Karpas-422 (cell line): ENCODE results near the gene CD53. TPM values are rescaled to one million over a fixed set of nuclear protein-coding genes. Genes with fewer than 3 reads are reported as not detected.
"Not testable (repeated sequence)": the region's sequence is repeated elsewhere in the genome, so short reads cannot be mapped to it uniquely, and the experiment has no call there.

ENCODE experiments used
- DNase-seq: peaks from one replicate; pipeline ENCODE4 v3.0.0-alpha.2; 2015
- H2AFZ ChIP-seq: fragments of 200-600 bp; sonication (generic); 2 replicates; pipeline ENCODE4 v1.6.1; 2014; ENCODE audit warnings: antibody characterized with exemption, low read length, mixed read lengths
- H3K27ac ChIP-seq: fragments of 200-600 bp; sonication (generic); 2 replicates; pipeline ENCODE4 v1.5.1; 2014; ENCODE audit warnings: mild to moderate bottlenecking, low read length, moderate library complexity
- H3K27me3 ChIP-seq: fragments of 200-600 bp; sonication (generic); 2 replicates; pipeline ENCODE4 v1.6.1; 2014; ENCODE audit warnings: low read length, mixed read lengths
- H3K36me3 ChIP-seq: fragments of 200-600 bp; sonication (generic); 2 replicates; pipeline ENCODE4 v1.6.1; 2014; ENCODE audit warnings: low read length, mixed read lengths; ENCODE audit not compliant: insufficient read depth
- H3K4me1 ChIP-seq: fragments of 200-600 bp; sonication (generic); 2 replicates; pipeline ENCODE4 v1.6.1; 2014; ENCODE audit warnings: mild to moderate bottlenecking, low read length, mixed read lengths
- H3K4me2 ChIP-seq: fragments of 200-600 bp; sonication (generic); 2 replicates; pipeline ENCODE4 v1.6.1; 2014; ENCODE audit warnings: low read length, low read depth, mild to moderate bottlenecking; ENCODE audit not compliant: poor library complexity, severe bottlenecking
- H3K4me3 ChIP-seq: fragments of 200-600 bp; sonication (generic); 2 replicates; pipeline ENCODE4 v1.5.1; 2014; ENCODE audit warnings: mild to moderate bottlenecking, antibody characterized with exemption, low read length, mixed read lengths
- H3K79me2 ChIP-seq: fragments of 200-600 bp; sonication (generic); 2 replicates; pipeline ENCODE4 v1.6.1; 2014; ENCODE audit warnings: mild to moderate bottlenecking, low read length, mixed read lengths
- H3K9ac ChIP-seq: fragments of 200-600 bp; sonication (generic); 2 replicates; pipeline ENCODE4 v1.6.0; 2014; ENCODE audit warnings: low read length
- H3K9me2 ChIP-seq: fragments of 200-600 bp; sonication (generic), shearing (Covaris generic); replicated peaks from 2 replicates; pipeline ENCODE4 v1.6.0; 2014; ENCODE audit warnings: mild to moderate bottlenecking, low read length, moderate library complexity; ENCODE audit not compliant: insufficient read depth
- H3K9me3 ChIP-seq: fragments of 300-700, 200-600 bp; sonication (generic); 2 replicates; pipeline ENCODE4 v1.6.1; 2014; ENCODE audit warnings: low read length, mixed read lengths
- H4K20me1 ChIP-seq: fragments of 200-600 bp; sonication (generic); 2 replicates; pipeline ENCODE4 v1.6.1; 2014; ENCODE audit warnings: mild to moderate bottlenecking, antibody characterized with exemption, low read length, low read depth; ENCODE audit not compliant: insufficient read depth
- total RNA-seq: library from RNA; depleted of rRNA; stranded (reverse); fragments of >200 nt; shearing (Covaris generic); gene quantifications from 2 replicates; pipeline ENCODE4 v1.2.3, GENCODE V29; 2014; ENCODE audit warnings: low replicate concordance; rRNA removed

The CD53 gene
- total RNA-seq, 1 experiment from 2014 or later: 154 TPM

- H3K9ac ChIP-seq, H3K9me2 ChIP-seq, H2AFZ ChIP-seq, H3K27me3 ChIP-seq, H3K4me3 ChIP-seq, H3K9me3 ChIP-seq, H3K27ac ChIP-seq, H4K20me1 ChIP-seq, H3K4me1 ChIP-seq, DNase-seq, H3K79me2 ChIP-seq, H3K4me2 ChIP-seq: not testable (repeated sequence)
- peaks cover 18% of the 10 kb centered on the region for H3K36me3 ChIP-seq
Measured at GRCh38 chr1:110931097-110931496, 58.1 kb downstream of the CD53 start.

- H3K27me3 ChIP-seq: no peaks in the 10 kb centered on the region
- peaks cover 6% of the 10 kb centered on the region; the same call in 1 of the 2 replicates for H3K9me3 ChIP-seq
- H2AFZ ChIP-seq: no peak overlapping the region
Measured at GRCh38 chr1:110936567-110936966, 63.6 kb downstream of the CD53 start.

GRCh38 chr1:110944806-110945205 is 71.9 kb downstream of the CD53 start:
- Histone ChIP-seq H3K36me3 (peaks cover 29% of the 10 kb centered on the region), H3K4me3 (no peak overlapping the region), H3K4me2 (no peak overlapping the region), H3K4me1 (no peaks in the 10 kb centered on the region; the same call in 1 of the 2 replicates), H4K20me1 (no peaks in the 10 kb centered on the region), H3K79me2 (peaks cover 15% of the 10 kb centered on the region), H2AFZ (no peak overlapping the region), H3K27me3 (no peaks in the 10 kb centered on the region), H3K9me2 (no peaks in the 10 kb centered on the region), H3K9me3 (no peaks in the 10 kb centered on the region), H3K9ac (no peak overlapping the region), H3K27ac (no peak overlapping the region)
- no peak for DNase-seq

More at GRCh38 chr1:110936567-110936966, 63.6 kb downstream of the CD53 start:
- Histone ChIP-seq H3K9ac (no peak overlapping the region), H3K4me3 (no peak overlapping the region), H3K27ac (no peak overlapping the region), H4K20me1 (no peaks in the 10 kb centered on the region), H3K36me3 (peaks cover 25% of the 10 kb centered on the region), H3K9me2 (no peaks in the 10 kb centered on the region), H3K79me2 (peaks cover 20% of the 10 kb centered on the region; the same call in 1 of the 2 replicates), H3K4me2 (no peak overlapping the region), H3K4me1 (no peaks in the 10 kb centered on the region; the same call in 1 of the 2 replicates)
- DNase-seq: no peak

DNA sequence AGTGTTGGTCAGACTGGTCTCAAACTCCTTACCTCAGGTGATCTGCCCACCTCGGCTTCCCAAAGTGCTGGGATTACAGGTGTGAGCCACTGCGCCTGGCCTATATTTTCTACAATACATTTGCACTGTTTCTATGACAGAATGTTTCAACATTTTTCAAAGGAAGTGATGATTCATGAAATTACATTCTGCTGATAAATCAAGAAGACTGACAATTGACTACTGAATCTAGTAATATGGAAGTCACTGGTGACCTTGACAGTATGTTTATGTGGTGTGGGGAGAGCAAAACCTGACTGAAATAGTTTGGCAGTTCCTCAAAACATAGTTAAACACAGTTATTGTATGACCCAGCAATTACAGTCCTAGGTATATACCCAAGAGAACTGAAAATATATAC is 72.7 kb downstream of the CD53 start:
- Histone ChIP-seq H4K20me1 (no peaks in the 10 kb centered on the region), H3K9me2 (no peaks in the 10 kb centered on the region), H3K36me3 (peaks cover 37% of the 10 kb centered on the region), H3K4me2 (no peak overlapping the region), H3K27me3 (no peaks in the 10 kb centered on the region), H3K4me1 (no peaks in the 10 kb centered on the region), H3K4me3 (no peak overlapping the region), H2AFZ (no peak overlapping the region), H3K27ac (no peak overlapping the region), H3K9me3 (no peaks in the 10 kb centered on the region), H3K79me2 (peaks cover 18% of the 10 kb centered on the region), H3K9ac (no peak overlapping the region)
- DNase-seq: no peak

GRCh38 chr1:110948038-110948810 is 75.3 kb downstream of the CD53 start:
- H3K9me3 ChIP-seq: no peaks in the 10 kb centered on the region

More at GRCh38 chr1:110948038-110948810, 75.3 kb downstream of the CD53 start:
- Histone ChIP-seq H3K36me3 (peaks cover 60% of the 10 kb centered on the region), H3K79me2 (peaks cover 38% of the 10 kb centered on the region), H3K4me1 (no peaks in the 10 kb centered on the region), H3K9me2 (no peaks in the 10 kb centered on the region), H3K4me3 (no peak overlapping the region), H3K27ac (no peak overlapping the region), H2AFZ (no peak overlapping the region), H3K9ac (no peak overlapping the region), H3K27me3 (no peaks in the 10 kb centered on the region), H4K20me1 (no peaks in the 10 kb centered on the region), H3K4me2 (no peak overlapping the region)
- no peak for DNase-seq

Other genes with a start within 250 kb of the CD53 start
- gene KCNA3, start 198.2 kb upstream of the CD53 start, total RNA-seq: not detected in 2 replicates
- gene LRIF1, start 90.8 kb downstream of the CD53 start, total RNA-seq: 28.2 and 59.3 TPM in 2 replicates